Measurements from ENCODE around the gene CCDC85C. TPM values are rescaled to one million over a fixed set of nuclear protein-coding genes. Genes with fewer than 3 reads are reported as not detected.

Gene CCDC85C
- total RNA-seq, 1 donor from 2014 or later, result 41.0 TPM

DNA sequence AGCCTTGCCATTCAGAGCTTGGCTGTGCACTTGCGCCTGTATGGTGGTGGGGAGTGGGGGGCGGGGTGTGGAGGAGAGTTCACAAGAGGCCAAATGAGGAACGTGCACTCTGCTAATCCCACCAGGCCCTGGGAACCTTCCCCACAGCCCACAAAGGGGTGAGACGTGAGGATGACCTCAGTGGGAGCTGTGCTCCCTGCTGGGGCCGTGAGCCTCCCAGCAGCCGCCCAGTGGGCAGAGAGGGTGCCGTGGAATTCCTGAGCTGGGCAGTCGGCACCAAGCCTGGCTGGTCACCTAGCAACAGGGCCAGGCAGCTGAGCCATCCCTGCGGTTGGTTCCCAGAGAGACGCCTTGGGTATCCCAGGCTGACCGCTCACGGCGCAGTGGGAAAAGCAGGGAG, 69.1 kb downstream of the CCDC85C start:
- DNase-seq, result peak; percentile 61
- TF ChIP-seq, protein P1, sequence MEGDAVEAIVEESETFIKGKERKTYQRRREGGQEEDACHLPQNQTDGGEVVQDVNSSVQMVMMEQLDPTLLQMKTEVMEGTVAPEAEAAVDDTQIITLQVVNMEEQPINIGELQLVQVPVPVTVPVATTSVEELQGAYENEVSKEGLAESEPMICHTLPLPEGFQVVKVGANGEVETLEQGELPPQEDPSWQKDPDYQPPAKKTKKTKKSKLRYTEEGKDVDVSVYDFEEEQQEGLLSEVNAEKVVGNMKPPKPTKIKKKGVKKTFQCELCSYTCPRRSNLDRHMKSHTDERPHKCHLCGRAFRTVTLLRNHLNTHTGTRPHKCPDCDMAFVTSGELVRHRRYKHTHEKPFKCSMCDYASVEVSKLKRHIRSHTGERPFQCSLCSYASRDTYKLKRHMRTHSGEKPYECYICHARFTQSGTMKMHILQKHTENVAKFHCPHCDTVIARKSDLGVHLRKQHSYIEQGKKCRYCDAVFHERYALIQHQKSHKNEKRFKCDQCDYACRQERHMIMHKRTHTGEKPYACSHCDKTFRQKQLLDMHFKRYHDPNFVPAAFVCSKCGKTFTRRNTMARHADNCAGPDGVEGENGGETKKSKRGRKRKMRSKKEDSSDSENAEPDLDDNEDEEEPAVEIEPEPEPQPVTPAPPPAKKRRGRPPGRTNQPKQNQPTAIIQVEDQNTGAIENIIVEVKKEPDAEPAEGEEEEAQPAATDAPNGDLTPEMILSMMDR (IDR thresholded peaks at IDR 0.05; ENCODE audit: borderline replicate concordance), result peak; percentile 31
- peak overlapping the region; percentile 48 for H3K27ac ChIP-seq (replicated peaks)
- no peaks in the 10 kb centered on the region for H3K36me3 ChIP-seq
- no peak overlapping the region for H3K4me3 ChIP-seq
- peaks cover 72% of the 10 kb centered on the region for H3K4me1 ChIP-seq
- no peaks in the 10 kb centered on the region for H3K9me3 ChIP-seq (replicated peaks)
- intact Hi-C loops (cut with micrococcal nuclease), result no loop called here
- no peaks in the 10 kb centered on the region for H3K27me3 ChIP-seq (ENCODE audit: low read depth)

DNA sequence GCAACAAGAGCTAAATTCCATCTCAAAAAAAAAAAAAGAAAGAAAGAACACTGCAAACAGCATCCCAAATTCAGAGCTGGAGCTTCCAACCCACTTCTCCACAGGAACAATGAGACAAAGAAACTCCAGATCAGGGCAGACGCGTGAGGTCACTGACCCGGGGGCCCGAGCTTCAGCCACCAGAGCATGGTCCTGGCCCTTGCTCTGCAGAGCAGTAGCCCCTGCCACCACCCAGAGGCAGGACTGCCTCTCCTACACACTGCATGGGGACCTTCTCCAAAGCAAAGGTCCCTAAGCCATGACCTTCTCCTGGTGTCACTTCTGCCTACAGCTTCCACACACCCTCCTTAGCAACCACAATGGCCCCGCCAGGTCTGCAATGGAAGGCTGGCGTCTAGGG, 69.7 kb downstream of the CCDC85C start:
- Histone ChIP-seq H3K27ac (replicated peaks) (peak overlapping the region; percentile 48), H3K27me3 (ENCODE audit: low read depth) (no peaks in the 10 kb centered on the region), H3K4me1 (peaks cover 67% of the 10 kb centered on the region), H3K9me3 (replicated peaks) (no peaks in the 10 kb centered on the region), H3K36me3 (no peaks in the 10 kb centered on the region), H3K4me3 (no peak overlapping the region)
- no peak for DNase-seq
- TF ChIP-seq, protein P1 (IDR thresholded peaks at IDR 0.05; ENCODE audit: borderline replicate concordance), result no peak
- intact Hi-C loops (cut with micrococcal nuclease), result no loop called here

DNA sequence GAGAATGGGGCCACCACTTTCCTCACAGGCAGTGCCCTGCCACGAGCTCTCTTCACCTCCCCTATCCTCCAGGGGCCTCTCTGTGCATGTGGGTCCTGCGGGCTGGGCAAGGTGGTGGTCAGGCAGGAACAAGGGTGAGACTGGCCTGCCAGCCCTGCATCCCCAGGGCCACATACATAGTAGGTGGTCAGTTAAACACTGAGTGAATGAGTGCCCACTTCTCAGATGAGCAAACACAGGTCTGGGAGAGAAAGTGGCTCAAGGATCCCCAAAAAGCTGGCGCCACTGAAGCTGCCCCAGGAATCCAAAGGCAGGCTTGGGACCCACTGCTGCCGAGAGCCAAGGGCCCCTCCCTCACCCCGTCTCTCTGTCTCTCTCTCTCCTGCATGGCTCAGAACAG, 71.7 kb downstream of the CCDC85C start:
- Histone ChIP-seq H3K36me3 (no peaks in the 10 kb centered on the region), H3K27me3 (ENCODE audit: low read depth) (no peaks in the 10 kb centered on the region), H3K4me1 (peaks cover 47% of the 10 kb centered on the region), H3K9me3 (replicated peaks) (no peaks in the 10 kb centered on the region), H3K4me3 (no peak overlapping the region), H3K27ac (replicated peaks) (no peak overlapping the region)
- TF ChIP-seq, protein P1 (IDR thresholded peaks at IDR 0.05; ENCODE audit: borderline replicate concordance), result no peak
- intact Hi-C loops (cut with micrococcal nuclease), result no loop called here
- DNase-seq, result no peak

DNA sequence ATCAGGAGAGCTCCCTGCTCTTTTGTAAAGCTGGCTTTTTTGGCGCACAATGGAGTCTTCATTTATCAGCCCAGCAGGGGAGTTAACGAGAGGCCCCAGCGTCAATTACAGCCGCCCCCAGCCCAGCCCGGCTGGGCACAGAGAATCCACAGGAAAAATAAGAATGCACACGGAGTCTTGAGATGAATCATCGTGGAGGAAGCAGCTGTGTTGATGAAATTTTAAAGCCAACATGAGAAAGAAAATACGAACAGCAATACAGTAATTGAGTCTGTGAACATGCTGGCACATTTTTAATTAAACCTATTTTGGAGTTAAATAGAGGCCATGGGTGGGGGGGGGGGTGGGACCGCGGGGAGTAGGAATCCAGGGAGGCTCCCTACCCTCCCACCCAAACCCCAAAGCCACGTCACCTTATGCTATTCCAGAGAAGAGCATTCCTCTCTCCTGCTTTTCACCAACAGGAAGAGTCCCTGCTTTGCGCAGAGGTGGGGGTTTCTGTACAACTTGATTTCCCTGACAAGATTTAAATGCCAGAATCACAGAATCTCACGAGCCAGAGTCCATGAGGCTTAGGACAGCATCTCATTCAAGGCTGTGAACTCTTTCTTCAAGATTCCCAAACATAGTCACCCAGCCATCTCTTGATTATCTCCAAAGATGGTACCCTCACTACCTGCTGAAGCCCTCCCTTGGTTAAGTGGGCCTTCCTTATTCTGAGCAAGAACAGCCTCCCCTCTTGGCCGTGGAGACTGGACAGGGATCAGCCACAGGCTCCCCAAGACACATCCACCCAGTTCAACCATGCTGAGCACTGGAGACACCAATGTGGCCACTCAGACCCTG, 72.5 kb downstream of the CCDC85C start:
- no peak for DNase-seq
- Histone ChIP-seq H3K4me3 (no peak overlapping the region), H3K27me3 (ENCODE audit: low read depth) (no peaks in the 10 kb centered on the region), H3K27ac (replicated peaks) (no peak overlapping the region), H3K36me3 (no peaks in the 10 kb centered on the region), H3K9me3 (replicated peaks) (no peaks in the 10 kb centered on the region), H3K4me1 (peaks cover 46% of the 10 kb centered on the region)
- TF ChIP-seq, protein P1 (IDR thresholded peaks at IDR 0.05; ENCODE audit: borderline replicate concordance), result no peak
- intact Hi-C loops (cut with micrococcal nuclease), result no loop called here

DNA sequence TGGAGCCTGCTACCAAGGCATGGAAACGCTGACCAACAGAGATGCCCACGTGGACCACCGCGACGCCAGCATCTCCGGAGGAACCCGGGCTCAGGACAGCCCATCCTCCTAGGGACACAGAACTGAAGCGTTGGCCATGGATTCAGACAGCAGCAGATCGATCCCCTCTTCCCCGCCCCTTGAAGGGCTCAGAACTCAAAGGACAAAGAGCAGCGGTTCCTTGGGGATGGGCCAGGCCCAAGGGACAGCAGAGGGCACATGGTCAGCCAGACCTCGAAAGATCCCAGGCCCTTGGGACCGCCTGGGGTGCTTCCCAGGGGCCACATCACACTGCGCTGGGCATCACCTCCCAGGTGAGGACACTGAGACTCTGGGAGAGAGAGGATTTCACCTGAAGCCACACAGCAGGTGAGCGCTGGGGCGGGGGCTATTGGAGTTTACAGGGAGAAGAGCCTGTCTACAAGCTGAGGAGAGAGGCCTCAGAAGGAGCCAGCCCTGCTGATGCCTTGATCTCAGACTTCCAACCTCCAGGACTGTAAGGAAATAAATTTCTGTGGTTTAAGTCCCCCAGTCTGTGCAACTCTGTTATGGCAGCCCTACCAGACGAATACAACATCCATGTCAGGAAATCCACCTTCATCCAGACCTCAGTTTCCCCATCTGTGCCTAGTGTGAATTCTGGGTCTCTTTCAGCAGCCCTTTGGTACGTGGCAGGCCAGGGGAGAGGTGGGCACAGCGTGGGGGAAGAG, 73.4 kb downstream of the CCDC85C start:
- Histone ChIP-seq H3K4me1 (peaks cover 46% of the 10 kb centered on the region), H3K27ac (replicated peaks) (no peak overlapping the region), H3K36me3 (no peaks in the 10 kb centered on the region), H3K27me3 (ENCODE audit: low read depth) (no peaks in the 10 kb centered on the region), H3K4me3 (no peak overlapping the region), H3K9me3 (replicated peaks) (no peaks in the 10 kb centered on the region)
- no peak for DNase-seq
- intact Hi-C loops (cut with micrococcal nuclease), result no loop called here
- TF ChIP-seq, protein P1 (IDR thresholded peaks at IDR 0.05; ENCODE audit: borderline replicate concordance), result no peak
